Measurements from ENCODE around the gene LHX2.
A peak's percentile ranks its signal among the peaks of the same experiment; 100 is the strongest.
"Not testable (repeated sequence)": the region's sequence is repeated elsewhere in the genome, so short reads cannot be mapped to it uniquely, and the experiment has no call there.

Gene LHX2

GRCh38 chr9:123978981-123979380, 32.6 kb upstream of the LHX2 start:
- H3K36me3 ChIP-seq (ENCODE audit: control insufficient read depth in 2 of 2, insufficient read depth in 2 of 2, low read length in 2 of 2) = no peaks in the 10 kb centered on the region
- H3K27me3 ChIP-seq (ENCODE audit: control insufficient read depth in 2 of 2, insufficient read depth in 2 of 2, low read length in 2 of 2) = peaks cover 8 to 21% of the 10 kb centered on the region in 2 donors
- H3K4me3 ChIP-seq (ENCODE audit: low read length in 2 of 2) = no peak overlapping the region
- H3K9ac ChIP-seq (ENCODE audit: low read depth in 1 of 2, low read length in 2 of 2) = no peak overlapping the region
- H3K9me3 ChIP-seq (ENCODE audit: control insufficient read depth in 2 of 2, low read length in 2 of 2) = no peaks in the 10 kb centered on the region
- no peaks in the 10 kb centered on the region for H3K4me1 ChIP-seq (ENCODE audit: control insufficient read depth in 2 of 2, insufficient read depth in 2 of 2, low read length in 2 of 2)
- no peak overlapping the region for H3K27ac ChIP-seq (ENCODE audit: low read depth in 2 of 2, low read length in 2 of 2)

DNA sequence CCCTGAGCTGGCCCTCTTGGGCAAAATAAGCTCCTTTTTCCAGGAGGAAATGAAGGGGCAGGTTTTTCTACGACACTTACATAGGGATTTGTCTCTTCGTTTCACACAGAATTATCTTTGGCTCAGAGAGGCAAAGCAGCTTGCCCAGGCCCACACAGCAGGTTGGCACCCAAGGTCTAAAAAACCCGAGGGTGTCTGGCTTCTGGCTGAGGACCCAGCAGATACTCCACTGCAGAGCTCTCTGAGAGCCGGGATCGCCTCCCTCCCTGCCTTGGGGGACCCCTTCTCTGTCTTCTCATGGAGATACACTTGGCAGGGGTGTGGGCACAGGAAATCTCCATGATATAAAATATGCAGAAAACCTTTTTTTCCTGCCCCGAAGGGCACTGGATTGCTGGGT, 29.0 kb upstream of the LHX2 start:
- Histone ChIP-seq H3K27me3 (ENCODE audit: control insufficient read depth in 2 of 2, insufficient read depth in 2 of 2, low read length in 2 of 2) (peaks cover 11 to 21% of the 10 kb centered on the region in 2 donors), H3K9me3 (ENCODE audit: control insufficient read depth in 2 of 2, low read length in 2 of 2) (no peaks in the 10 kb centered on the region), H3K27ac (ENCODE audit: low read depth in 2 of 2, low read length in 2 of 2) (no peak overlapping the region)

DNA sequence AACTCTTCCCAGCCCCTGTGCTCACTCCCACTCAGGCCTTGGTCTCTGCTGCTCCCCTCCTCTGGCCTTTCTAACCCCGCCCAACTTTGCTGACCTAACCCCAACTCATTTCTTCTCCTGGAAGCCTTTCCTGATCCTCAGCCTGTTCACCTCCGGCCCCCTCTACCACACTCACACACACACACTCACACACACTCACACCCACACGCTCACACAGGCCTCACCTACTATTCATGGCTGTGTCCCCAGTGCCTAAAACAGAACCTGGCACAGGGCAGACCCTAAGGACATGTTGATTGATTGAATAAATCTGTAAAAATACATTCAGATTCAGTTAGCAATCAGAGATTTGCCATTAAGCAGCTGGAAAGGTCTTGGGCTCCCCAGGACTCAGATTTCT, 28.5 kb upstream of the LHX2 start:
- H3K27me3 ChIP-seq (ENCODE audit: control insufficient read depth in 2 of 2, insufficient read depth in 2 of 2, low read length in 2 of 2) = peaks cover 11 to 21% of the 10 kb centered on the region in 2 donors
- H3K4me1 ChIP-seq (ENCODE audit: control insufficient read depth in 2 of 2, insufficient read depth in 2 of 2, low read length in 2 of 2) = no peaks in the 10 kb centered on the region
- H3K4me3 ChIP-seq (ENCODE audit: low read length in 2 of 2) = no peak overlapping the region
- H3K27ac ChIP-seq (ENCODE audit: low read depth in 2 of 2, low read length in 2 of 2) = no peak overlapping the region
- H3K9me3 ChIP-seq (ENCODE audit: control insufficient read depth in 2 of 2, low read length in 2 of 2) = no peaks in the 10 kb centered on the region
- no peak overlapping the region for H3K9ac ChIP-seq (ENCODE audit: low read depth in 1 of 2, low read length in 2 of 2)
- no peaks in the 10 kb centered on the region for H3K36me3 ChIP-seq (ENCODE audit: control insufficient read depth in 2 of 2, insufficient read depth in 2 of 2, low read length in 2 of 2)

More for the DNA sequence above, 29.0 kb upstream of the LHX2 start:
- Histone ChIP-seq H3K4me3 (ENCODE audit: low read length in 2 of 2) (no peak overlapping the region), H3K9ac (ENCODE audit: low read depth in 1 of 2, low read length in 2 of 2) (no peak overlapping the region), H3K4me1 (ENCODE audit: control insufficient read depth in 2 of 2, insufficient read depth in 2 of 2, low read length in 2 of 2) (no peaks in the 10 kb centered on the region), H3K36me3 (ENCODE audit: control insufficient read depth in 2 of 2, insufficient read depth in 2 of 2, low read length in 2 of 2) (no peaks in the 10 kb centered on the region)

- H3K9ac ChIP-seq (ENCODE audit: low read depth in 1 of 2, low read length in 2 of 2) = no peak overlapping the region
- H3K4me1 ChIP-seq (ENCODE audit: control insufficient read depth in 2 of 2, insufficient read depth in 2 of 2, low read length in 2 of 2) = no peaks in the 10 kb centered on the region
- peaks cover 8 to 16% of the 10 kb centered on the region in 2 donors for H3K27me3 ChIP-seq (ENCODE audit: control insufficient read depth in 2 of 2, insufficient read depth in 2 of 2, low read length in 2 of 2)
Observed at GRCh38 chr9:123984802-123985201, 26.8 kb upstream of the LHX2 start.

DNA sequence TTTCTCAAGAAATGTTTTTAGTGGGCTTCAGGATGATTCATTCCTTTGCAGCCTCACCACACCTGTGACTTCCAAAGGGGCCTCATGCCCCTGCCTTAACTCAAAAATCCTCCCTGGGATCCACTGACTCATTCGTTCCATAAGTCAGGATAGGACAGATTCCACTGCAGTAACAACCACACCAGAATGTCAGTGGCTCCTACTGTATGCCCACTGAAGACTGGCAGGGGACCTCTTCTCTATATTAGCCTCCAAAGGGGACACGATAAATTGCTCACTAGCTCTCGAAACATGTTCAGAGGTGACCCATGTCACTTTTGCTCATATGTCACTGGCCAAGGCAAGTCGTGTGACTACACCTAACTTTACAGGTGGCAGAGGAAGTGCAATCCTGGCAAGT, 25.7 kb upstream of the LHX2 start:
- Histone ChIP-seq H3K9ac (ENCODE audit: low read depth in 1 of 2, low read length in 2 of 2) (no peak overlapping the region), H3K27me3 (ENCODE audit: control insufficient read depth in 2 of 2, insufficient read depth in 2 of 2, low read length in 2 of 2) (peaks cover 6 to 12% of the 10 kb centered on the region in 2 donors), H3K27ac (ENCODE audit: low read depth in 2 of 2, low read length in 2 of 2) (no peak overlapping the region), H3K36me3 (ENCODE audit: control insufficient read depth in 2 of 2, insufficient read depth in 2 of 2, low read length in 2 of 2) (no peaks in the 10 kb centered on the region), H3K4me1 (ENCODE audit: control insufficient read depth in 2 of 2, insufficient read depth in 2 of 2, low read length in 2 of 2) (no peaks in the 10 kb centered on the region), H3K9me3 (ENCODE audit: control insufficient read depth in 2 of 2, low read length in 2 of 2) (no peaks in the 10 kb centered on the region), H3K4me3 (ENCODE audit: low read length in 2 of 2) (no peak overlapping the region)

More at GRCh38 chr9:123984802-123985201, 26.8 kb upstream of the LHX2 start:
- no peaks in the 10 kb centered on the region for H3K36me3 ChIP-seq (ENCODE audit: control insufficient read depth in 2 of 2, insufficient read depth in 2 of 2, low read length in 2 of 2)
- no peak overlapping the region for H3K4me3 ChIP-seq (ENCODE audit: low read length in 2 of 2)
- H3K27ac ChIP-seq (ENCODE audit: low read depth in 2 of 2, low read length in 2 of 2) = no peak overlapping the region
- no peaks in the 10 kb centered on the region for H3K9me3 ChIP-seq (ENCODE audit: control insufficient read depth in 2 of 2, low read length in 2 of 2)

- Histone ChIP-seq H3K4me3 (ENCODE audit: low read length in 2 of 2) (no peak overlapping the region), H3K9ac (ENCODE audit: low read depth in 1 of 2, low read length in 2 of 2) (no peak overlapping the region), H3K27me3 (ENCODE audit: control insufficient read depth in 2 of 2, insufficient read depth in 2 of 2, low read length in 2 of 2) (peaks cover 9 to 12% of the 10 kb centered on the region in 2 donors), H3K9me3 (ENCODE audit: control insufficient read depth in 2 of 2, low read length in 2 of 2) (no peaks in the 10 kb centered on the region), H3K27ac (ENCODE audit: low read depth in 2 of 2, low read length in 2 of 2) (no peak overlapping the region), H3K4me1 (ENCODE audit: control insufficient read depth in 2 of 2, insufficient read depth in 2 of 2, low read length in 2 of 2) (no peaks in the 10 kb centered on the region), H3K36me3 (ENCODE audit: control insufficient read depth in 2 of 2, insufficient read depth in 2 of 2, low read length in 2 of 2) (no peaks in the 10 kb centered on the region)
Observed at GRCh38 chr9:123990427-123990826, 21.1 kb upstream of the LHX2 start.

GRCh38 chr9:123992679-123993078, 18.9 kb upstream of the LHX2 start:
- not testable (repeated sequence) for H3K27ac ChIP-seq (ENCODE audit: low read depth in 2 of 2, low read length in 2 of 2); H3K9ac ChIP-seq (ENCODE audit: low read depth in 1 of 2, low read length in 2 of 2); H3K4me1 ChIP-seq (ENCODE audit: control insufficient read depth in 2 of 2, insufficient read depth in 2 of 2, low read length in 2 of 2); H3K4me3 ChIP-seq (ENCODE audit: low read length in 2 of 2); H3K9me3 ChIP-seq (ENCODE audit: control insufficient read depth in 2 of 2, low read length in 2 of 2); H3K36me3 ChIP-seq (ENCODE audit: control insufficient read depth in 2 of 2, insufficient read depth in 2 of 2, low read length in 2 of 2)
- H3K27me3 ChIP-seq (ENCODE audit: control insufficient read depth in 2 of 2, insufficient read depth in 2 of 2, low read length in 2 of 2) = peaks cover 30 to 31% of the 10 kb centered on the region in 2 donors

GRCh38 chr9:123996731-123997421, 14.7 kb upstream of the LHX2 start:
- peaks cover 0 to 5% of the 10 kb centered on the region in 2 donors for H3K4me1 ChIP-seq (ENCODE audit: control insufficient read depth in 2 of 2, insufficient read depth in 2 of 2, low read length in 2 of 2)
- no peaks in the 10 kb centered on the region for H3K9me3 ChIP-seq (ENCODE audit: control insufficient read depth in 2 of 2, low read length in 2 of 2)
- H3K27ac ChIP-seq (ENCODE audit: low read depth in 2 of 2, low read length in 2 of 2) = no peak overlapping the region
- no peak overlapping the region for H3K4me3 ChIP-seq (ENCODE audit: low read length in 2 of 2)
- no peak overlapping the region for H3K9ac ChIP-seq (ENCODE audit: low read depth in 1 of 2, low read length in 2 of 2)
- H3K27me3 ChIP-seq (ENCODE audit: control insufficient read depth in 2 of 2, insufficient read depth in 2 of 2, low read length in 2 of 2) = peaks cover 59 to 61% of the 10 kb centered on the region in 2 donors
- H3K36me3 ChIP-seq (ENCODE audit: control insufficient read depth in 2 of 2, insufficient read depth in 2 of 2, low read length in 2 of 2) = no peaks in the 10 kb centered on the region

- no peaks in the 10 kb centered on the region for H3K9me3 ChIP-seq (ENCODE audit: control insufficient read depth in 2 of 2, low read length in 2 of 2)
- H3K9ac ChIP-seq (ENCODE audit: low read depth in 1 of 2, low read length in 2 of 2) = no peak overlapping the region
- H3K4me3 ChIP-seq (ENCODE audit: low read length in 2 of 2) = no peak overlapping the region
- H3K4me1 ChIP-seq (ENCODE audit: control insufficient read depth in 2 of 2, insufficient read depth in 2 of 2, low read length in 2 of 2) = peaks cover 0 to 5% of the 10 kb centered on the region in 2 donors
- H3K27me3 ChIP-seq (ENCODE audit: control insufficient read depth in 2 of 2, insufficient read depth in 2 of 2, low read length in 2 of 2) = peaks cover 68 to 69% of the 10 kb centered on the region in 2 donors
- H3K36me3 ChIP-seq (ENCODE audit: control insufficient read depth in 2 of 2, insufficient read depth in 2 of 2, low read length in 2 of 2) = no peaks in the 10 kb centered on the region
- peak overlapping the region in 1 of 2 donors; percentile 16 for H3K27ac ChIP-seq (ENCODE audit: low read depth in 2 of 2, low read length in 2 of 2)
Observed at GRCh38 chr9:123997665-123998277, 13.8 kb upstream of the LHX2 start.

GRCh38 chr9:123998278-123998925, 13.2 kb upstream of the LHX2 start:
- Histone ChIP-seq H3K9me3 (ENCODE audit: control insufficient read depth in 2 of 2, low read length in 2 of 2) (no peaks in the 10 kb centered on the region), H3K36me3 (ENCODE audit: control insufficient read depth in 2 of 2, insufficient read depth in 2 of 2, low read length in 2 of 2) (no peaks in the 10 kb centered on the region), H3K27ac (ENCODE audit: low read depth in 2 of 2, low read length in 2 of 2) (no peak overlapping the region), H3K4me1 (ENCODE audit: control insufficient read depth in 2 of 2, insufficient read depth in 2 of 2, low read length in 2 of 2) (peaks cover 0 to 5% of the 10 kb centered on the region in 2 donors), H3K9ac (ENCODE audit: low read depth in 1 of 2, low read length in 2 of 2) (no peak overlapping the region), H3K27me3 (ENCODE audit: control insufficient read depth in 2 of 2, insufficient read depth in 2 of 2, low read length in 2 of 2) (peaks cover 73 to 75% of the 10 kb centered on the region in 2 donors), H3K4me3 (ENCODE audit: low read length in 2 of 2) (no peak overlapping the region)
